Tibial nerve (tissue), 4 donors: ENCODE results near the gene DSC2. TPM values are rescaled to one million over a fixed set of nuclear protein-coding genes. Genes with fewer than 3 reads are reported as not detected.

Experiments
- DNase-seq, 2 donors: peaks; one replicate each; pipeline ENCODE4 v3.0.0-alpha.2; 2019; ENCODE audit warnings: low spot score in 2 of 2
- H3K27ac ChIP-seq, 4 donors: fragments of 200-600 bp; sonication (generic) in 3 of 4; one replicate each; pipeline ENCODE4 v1.5.1; 2017 to 2019; ENCODE audit warnings: mild to moderate bottlenecking in 1 of 4
- H3K27me3 ChIP-seq, 2 donors: fragments of 200-600 bp; sonication (generic) in 1 of 2; one replicate each; pipeline versions ENCODE4 v1.5.1 to v1.6.0; 2017 to 2019
- H3K36me3 ChIP-seq, 3 donors: fragments of 200-600 bp; sonication (generic); one replicate each; pipeline ENCODE4 v1.5.1; 2018 to 2019
- H3K4me1 ChIP-seq, 4 donors: fragments of 200-600 bp; sonication (generic) in 3 of 4; one replicate each; pipeline ENCODE4 v1.5.1; 2017 to 2019
- H3K4me3 ChIP-seq, 4 donors: fragments of 200-600 bp; sonication (generic) in 3 of 4; one replicate each; pipeline ENCODE4 v1.5.1; 2017 to 2019; ENCODE audit warnings: mild to moderate bottlenecking in 1 of 4, moderate library complexity in 1 of 4
- H3K9me3 ChIP-seq, 4 donors: fragments of 200-600 bp; sonication (generic) in 3 of 4; one replicate each; pipeline ENCODE4 v1.5.1; 2017 to 2019
- EP300 ChIP-seq, 2 donors: sonication (generic); formaldehyde crosslinking; IDR thresholded peaks; one replicate each; pipeline ENCODE4 v1.6.1; 2017; ENCODE audit warnings: antibody characterized with exemption in 2 of 2, mild to moderate bottlenecking in 1 of 2
- POLR2A ChIP-seq, 2 donors: fragments of 450-650 bp; IDR thresholded peaks; one replicate each; pipeline ENCODE4 v1.6.1; 2017; ENCODE audit warnings: antibody characterized with exemption in 2 of 2, mild to moderate bottlenecking in 2 of 2, moderate library complexity in 2 of 2
- WGBS, 2 donors: methylation state at CpG; one replicate each; pipeline ENCODE4 v1.1.5; 2018; 5-methylcytosine and 5-hydroxymethylcytosine counted together
- total RNA-seq, 4 donors: library from RNA; depleted of rRNA; stranded (reverse); fragments of >200 nt; gene quantifications; one replicate each; pipeline ENCODE4 v1.1.0, GENCODE V29; 2016
- TF ChIP-seq, protein P1 (sequence below), 5 experiments: fragments of 200-600 bp in 3 of 5; fragments of 450-650 bp in 2 of 5; sonication (generic) in 3 of 5; IDR thresholded peaks; one replicate each; pipeline ENCODE4 v1.5.1; 2016 to 2019; ENCODE audit warnings: antibody characterized with exemption in 5 of 5, mild to moderate bottlenecking in 3 of 5, moderate library complexity in 2 of 5

The DSC2 gene
- total RNA-seq, 4 donors from 2014 or later, result 2.1 to 3.9 (median 3.2) TPM

DNA sequence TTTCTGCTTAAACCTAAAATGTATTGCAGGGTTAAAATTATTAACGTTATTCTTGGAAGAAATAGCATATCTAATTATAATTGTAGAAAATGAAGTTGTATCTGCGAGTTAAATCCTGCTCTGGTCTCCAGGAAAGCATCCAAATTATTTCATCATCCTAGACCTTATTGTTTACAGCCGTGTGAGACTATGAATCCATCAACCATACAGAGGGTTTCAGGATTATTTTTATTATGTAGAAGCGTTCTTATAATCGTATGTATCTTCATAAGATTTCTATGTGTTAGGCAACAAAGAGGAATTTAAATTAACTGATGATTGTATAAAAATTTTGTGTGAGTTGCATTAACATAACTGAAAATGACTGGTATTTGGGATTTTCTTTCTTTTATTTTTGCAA is 45.2 kb downstream of the DSC2 start:
- H3K4me1 ChIP-seq, result no peaks in the 10 kb centered on the region
- TF ChIP-seq EP300 (IDR thresholded peaks at IDR 0.05), result no peak
- TF ChIP-seq, protein P1, sequence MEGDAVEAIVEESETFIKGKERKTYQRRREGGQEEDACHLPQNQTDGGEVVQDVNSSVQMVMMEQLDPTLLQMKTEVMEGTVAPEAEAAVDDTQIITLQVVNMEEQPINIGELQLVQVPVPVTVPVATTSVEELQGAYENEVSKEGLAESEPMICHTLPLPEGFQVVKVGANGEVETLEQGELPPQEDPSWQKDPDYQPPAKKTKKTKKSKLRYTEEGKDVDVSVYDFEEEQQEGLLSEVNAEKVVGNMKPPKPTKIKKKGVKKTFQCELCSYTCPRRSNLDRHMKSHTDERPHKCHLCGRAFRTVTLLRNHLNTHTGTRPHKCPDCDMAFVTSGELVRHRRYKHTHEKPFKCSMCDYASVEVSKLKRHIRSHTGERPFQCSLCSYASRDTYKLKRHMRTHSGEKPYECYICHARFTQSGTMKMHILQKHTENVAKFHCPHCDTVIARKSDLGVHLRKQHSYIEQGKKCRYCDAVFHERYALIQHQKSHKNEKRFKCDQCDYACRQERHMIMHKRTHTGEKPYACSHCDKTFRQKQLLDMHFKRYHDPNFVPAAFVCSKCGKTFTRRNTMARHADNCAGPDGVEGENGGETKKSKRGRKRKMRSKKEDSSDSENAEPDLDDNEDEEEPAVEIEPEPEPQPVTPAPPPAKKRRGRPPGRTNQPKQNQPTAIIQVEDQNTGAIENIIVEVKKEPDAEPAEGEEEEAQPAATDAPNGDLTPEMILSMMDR (IDR thresholded peaks at IDR 0.05), result no peak
- no peak for TF ChIP-seq POLR2A (IDR thresholded peaks at IDR 0.05)
- peaks cover 0 to 5% (median 0%) of the 10 kb centered on the region in 4 donors for H3K9me3 ChIP-seq
- no peaks in the 10 kb centered on the region for H3K27me3 ChIP-seq
- H3K36me3 ChIP-seq, result no peaks in the 10 kb centered on the region
- no peak for DNase-seq
- 22 to 27% methylated on average over 5 of the region's 5 CpGs for WGBS, 2 donors
- no peak overlapping the region for H3K4me3 ChIP-seq
- H3K27ac ChIP-seq, result no peak overlapping the region

GRCh38 chr18:31056296-31056695 is 45.9 kb downstream of the DSC2 start:
- Histone ChIP-seq H3K9me3 (peaks cover 0 to 5% (median 0%) of the 10 kb centered on the region in 4 donors), H3K4me1 (no peaks in the 10 kb centered on the region), H3K27ac (no peak overlapping the region), H3K27me3 (no peaks in the 10 kb centered on the region), H3K36me3 (no peaks in the 10 kb centered on the region), H3K4me3 (no peak overlapping the region)
- WGBS, 2 donors, result 88 to 92% methylated on average over 2 of the region's 2 CpGs
- TF ChIP-seq, protein P1 (IDR thresholded peaks at IDR 0.05), result no peak
- TF ChIP-seq EP300 (IDR thresholded peaks at IDR 0.05), result no peak
- TF ChIP-seq POLR2A (IDR thresholded peaks at IDR 0.05), result no peak
- DNase-seq, result no peak

GRCh38 chr18:31050635-31051034 is 51.6 kb downstream of the DSC2 start:
- no peaks in the 10 kb centered on the region for H3K27me3 ChIP-seq
- TF ChIP-seq, protein P1 (IDR thresholded peaks at IDR 0.05), result no peak
- TF ChIP-seq EP300 (IDR thresholded peaks at IDR 0.05) (no peak), POLR2A (IDR thresholded peaks at IDR 0.05) (no peak)
- no peak overlapping the region for H3K4me3 ChIP-seq
- H3K4me1 ChIP-seq, result no peaks in the 10 kb centered on the region
- H3K9me3 ChIP-seq, result peaks cover 0 to 5% (median 0%) of the 10 kb centered on the region in 4 donors
- DNase-seq, result no peak
- H3K36me3 ChIP-seq, result no peaks in the 10 kb centered on the region
- no peak overlapping the region for H3K27ac ChIP-seq
- WGBS, 2 donors, result 81 to 83% methylated on average over 3 of the region's 3 CpGs

GRCh38 chr18:31049189-31049588 is 53.0 kb downstream of the DSC2 start:
- 55 to 58% methylated on average over 4 of the region's 4 CpGs for WGBS, 2 donors
- Histone ChIP-seq H3K9me3 (peaks cover 0 to 5% (median 0%) of the 10 kb centered on the region in 4 donors), H3K27ac (no peak overlapping the region), H3K4me1 (no peaks in the 10 kb centered on the region), H3K36me3 (no peaks in the 10 kb centered on the region), H3K27me3 (peaks cover 0 to 1% of the 10 kb centered on the region in 2 donors), H3K4me3 (no peak overlapping the region)
- no peak for DNase-seq
- TF ChIP-seq EP300 (IDR thresholded peaks at IDR 0.05), result no peak
- TF ChIP-seq, protein P1 (IDR thresholded peaks at IDR 0.05), result no peak

- H3K4me1 ChIP-seq, result no peaks in the 10 kb centered on the region
- peaks cover 0 to 9% of the 10 kb centered on the region in 2 donors for H3K27me3 ChIP-seq
- H3K9me3 ChIP-seq, result no peaks in the 10 kb centered on the region
- no peak for DNase-seq
- no peaks in the 10 kb centered on the region for H3K36me3 ChIP-seq
- no peak overlapping the region for H3K4me3 ChIP-seq
- no peak for TF ChIP-seq EP300 (IDR thresholded peaks at IDR 0.05)
- no peak overlapping the region for H3K27ac ChIP-seq
- 47 to 55% methylated on average over 2 of the region's 2 CpGs for WGBS, 2 donors
Measured at GRCh38 chr18:31048216-31048615, 54.0 kb downstream of the DSC2 start.

DNA sequence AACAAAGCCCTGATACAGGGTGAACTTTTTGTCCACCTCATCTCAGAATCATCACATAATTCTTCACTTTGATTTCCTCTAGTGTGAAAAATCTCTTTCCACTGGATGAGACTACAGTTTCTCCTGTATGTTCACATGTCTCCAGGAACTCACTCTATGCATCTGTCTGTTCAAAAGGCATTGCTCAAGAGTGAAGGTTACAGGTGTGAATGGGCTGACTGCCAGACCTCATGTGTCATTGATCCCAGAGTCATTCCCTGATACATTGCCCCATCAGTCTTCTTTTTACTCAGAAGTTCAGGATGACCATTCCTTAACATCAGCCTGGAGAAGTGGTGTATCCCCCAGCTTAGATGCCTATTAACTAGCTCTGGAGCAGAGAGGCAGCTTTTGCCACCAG is 55.3 kb downstream of the DSC2 start:
- H3K9me3 ChIP-seq, result no peaks in the 10 kb centered on the region
- TF ChIP-seq POLR2A (IDR thresholded peaks at IDR 0.05) (no peak), EP300 (IDR thresholded peaks at IDR 0.05) (no peak)
- TF ChIP-seq, protein P1 (IDR thresholded peaks at IDR 0.05), result no peak
- peaks cover 0 to 12% (median 0%) of the 10 kb centered on the region in 4 donors for H3K4me1 ChIP-seq
- H3K27ac ChIP-seq, result no peak overlapping the region
- H3K27me3 ChIP-seq, result peaks cover 0 to 22% of the 10 kb centered on the region in 2 donors
- H3K4me3 ChIP-seq, result no peak overlapping the region
- DNase-seq, result no peak
- no peaks in the 10 kb centered on the region for H3K36me3 ChIP-seq
